Measurements from ENCODE around the gene RPRD2. TPM values are rescaled to one million over a fixed set of nuclear protein-coding genes. Genes with fewer than 3 reads are reported as not detected.
"Not testable (repeated sequence)": the region's sequence is repeated elsewhere in the genome, so short reads cannot be mapped to it uniquely, and the experiment has no call there.

The RPRD2 gene
- polyA plus RNA-seq, 1 experiment: 19.7 TPM

GRCh38 chr1:150386592-150386991, 22.6 kb downstream of the RPRD2 start:
- CTCF ChIA-PET: interaction anchor here (1.5 kb wide), 1 partner anchor 15 kb away, joined by 3 read pairs; no protein-coding TSS in a partner anchor
- Histone ChIP-seq H3K4me3 (ENCODE audit: low read depth, low read length) (no peak overlapping the region), H3K27ac (ENCODE audit: low read depth, low read length) (no peak overlapping the region), H3K27me3 (ENCODE audit: control insufficient read depth, insufficient read depth, low read length) (no peaks in the 10 kb centered on the region), H3K9me3 (ENCODE audit: control insufficient read depth, insufficient read depth, low read length) (no peaks in the 10 kb centered on the region)
- POLR2A ChIA-PET: no interaction called here
- no peak for TF ChIP-seq CTCF (IDR thresholded peaks at IDR 0.05; ENCODE audit: low read depth, low read length)
- no peak for DNase-seq (ENCODE audit: low read depth, low spot score)

DNA sequence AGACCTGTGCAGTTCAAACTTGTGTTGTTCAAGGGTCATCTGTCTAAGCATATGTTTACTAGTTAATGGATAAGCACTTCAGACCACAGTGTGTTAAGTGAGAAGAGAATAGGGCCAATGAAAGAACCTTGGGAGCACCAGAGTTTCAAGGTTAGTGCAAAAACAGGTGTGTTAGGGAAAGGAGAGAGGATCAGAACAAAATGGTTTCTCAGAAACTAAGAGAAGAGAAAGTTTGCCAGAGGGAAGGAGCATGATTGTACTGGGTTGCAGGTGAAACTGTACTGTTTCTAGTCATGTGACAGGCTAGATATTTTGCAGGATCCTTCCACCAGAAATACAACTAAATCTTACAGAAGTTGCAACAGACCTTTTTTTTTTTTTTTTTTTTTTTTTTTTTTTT, 23.3 kb downstream of the RPRD2 start:
- H3K4me3 ChIP-seq (ENCODE audit: low read depth, low read length): no peak overlapping the region
- ChIA-PET CTCF (interaction anchor here (1.5 kb wide), 1 partner anchor 16 kb away, joined by 3 read pairs; no protein-coding TSS in a partner anchor), POLR2A (no interaction called here)
- no peaks in the 10 kb centered on the region for H3K27me3 ChIP-seq (ENCODE audit: control insufficient read depth, insufficient read depth, low read length)
- no peak overlapping the region for H3K27ac ChIP-seq (ENCODE audit: low read depth, low read length)
- TF ChIP-seq CTCF (IDR thresholded peaks at IDR 0.05; ENCODE audit: low read depth, low read length): no peak
- H3K9me3 ChIP-seq (ENCODE audit: control insufficient read depth, insufficient read depth, low read length): no peaks in the 10 kb centered on the region
- no peak for DNase-seq (ENCODE audit: low read depth, low spot score)

DNA sequence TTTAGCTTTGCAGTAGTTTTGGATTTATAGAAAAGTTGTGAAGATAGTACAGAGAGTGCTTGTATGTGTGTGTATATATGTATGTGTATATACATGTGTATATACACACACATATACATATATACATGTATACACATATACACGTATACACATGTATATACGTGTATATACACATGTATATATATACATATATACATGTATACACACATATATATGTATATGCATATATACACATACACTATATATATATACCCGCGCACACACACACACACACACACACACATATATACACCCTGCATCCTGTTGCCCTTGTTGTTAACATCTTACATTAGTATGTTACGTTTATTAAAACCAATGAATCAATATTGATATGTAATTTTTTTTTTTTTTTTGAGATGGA, 24.3 kb downstream of the RPRD2 start:
- H3K27me3 ChIP-seq (ENCODE audit: control insufficient read depth, insufficient read depth, low read length): no peaks in the 10 kb centered on the region
- CTCF ChIA-PET: no interaction called here
- DNase-seq (ENCODE audit: low read depth, low spot score): no peak
- TF ChIP-seq CTCF (IDR thresholded peaks at IDR 0.05; ENCODE audit: low read depth, low read length): no peak
- H3K9me3 ChIP-seq (ENCODE audit: control insufficient read depth, insufficient read depth, low read length): no peaks in the 10 kb centered on the region
- H3K27ac ChIP-seq (ENCODE audit: low read depth, low read length): no peak overlapping the region
- no peak overlapping the region for H3K4me3 ChIP-seq (ENCODE audit: low read depth, low read length)
- POLR2A ChIA-PET: interaction anchor here (0.7 kb wide), 1 partner anchor 266 kb away, joined by 3 read pairs; no protein-coding TSS in a partner anchor

DNA sequence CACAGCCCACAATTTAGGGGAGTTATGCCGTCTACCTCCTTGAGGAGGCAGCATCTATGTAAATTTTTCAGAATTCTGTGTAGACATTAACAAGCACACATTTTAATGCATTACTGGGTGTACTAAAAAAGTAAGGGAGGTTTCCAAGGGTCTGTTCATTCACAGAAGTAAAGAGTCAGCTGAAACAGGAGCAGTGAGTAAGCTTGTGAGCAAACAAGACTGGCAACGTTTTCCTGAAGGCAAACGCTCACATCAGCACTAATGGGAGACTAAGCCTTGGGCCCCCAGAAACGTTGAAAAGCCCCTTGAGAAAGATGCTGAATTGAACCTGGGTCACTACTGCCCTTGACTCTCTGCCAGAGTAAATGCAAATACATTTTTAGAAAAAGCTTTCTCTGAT, 25.7 kb downstream of the RPRD2 start:
- Histone ChIP-seq H3K27me3 (ENCODE audit: control insufficient read depth, insufficient read depth, low read length) (no peaks in the 10 kb centered on the region), H3K9me3 (ENCODE audit: control insufficient read depth, insufficient read depth, low read length) (no peaks in the 10 kb centered on the region), H3K4me3 (ENCODE audit: low read depth, low read length) (no peak overlapping the region), H3K27ac (ENCODE audit: low read depth, low read length) (no peak overlapping the region)
- ChIA-PET CTCF (no interaction called here), POLR2A (interaction anchor here (1.0 kb wide), 1 partner anchor 26 kb away, joined by 3 read pairs; the partner anchor contains the start of gene RPRD2)
- DNase-seq (ENCODE audit: low read depth, low spot score): no peak
- TF ChIP-seq CTCF (IDR thresholded peaks at IDR 0.05; ENCODE audit: low read depth, low read length): no peak

DNA sequence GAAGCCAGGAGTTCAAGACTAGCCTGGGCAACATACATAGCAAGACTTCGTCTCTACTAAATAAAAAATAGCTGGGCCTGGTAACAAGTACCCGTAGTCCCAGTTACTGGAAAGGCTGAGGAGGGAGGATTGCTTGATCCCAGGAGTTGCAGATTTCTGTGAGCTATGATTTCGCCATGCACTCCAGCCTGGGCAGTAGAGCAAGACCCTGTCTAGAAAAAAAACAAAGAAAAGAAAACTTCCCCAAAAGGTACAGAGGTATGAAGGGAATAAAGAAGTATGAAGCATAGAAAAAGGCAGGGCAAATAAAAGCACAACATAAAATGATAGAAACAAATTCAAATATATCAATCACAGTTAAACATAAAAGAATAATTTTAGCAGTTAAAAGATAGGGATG, 28.7 kb downstream of the RPRD2 start:
- no peak overlapping the region for H3K4me3 ChIP-seq (ENCODE audit: low read depth, low read length)
- H3K27ac ChIP-seq (ENCODE audit: low read depth, low read length): no peak overlapping the region
- H3K9me3 ChIP-seq (ENCODE audit: control insufficient read depth, insufficient read depth, low read length): no peaks in the 10 kb centered on the region
- ChIA-PET CTCF (no interaction called here), POLR2A (no interaction called here)
- no peak for TF ChIP-seq CTCF (IDR thresholded peaks at IDR 0.05; ENCODE audit: low read depth, low read length)
- H3K27me3 ChIP-seq (ENCODE audit: control insufficient read depth, insufficient read depth, low read length): no peaks in the 10 kb centered on the region
- no peak for DNase-seq (ENCODE audit: low read depth, low spot score)

- DNase-seq (ENCODE audit: low read depth, low spot score); H3K27ac ChIP-seq (ENCODE audit: low read depth, low read length); H3K9me3 ChIP-seq (ENCODE audit: control insufficient read depth, insufficient read depth, low read length); H3K27me3 ChIP-seq (ENCODE audit: control insufficient read depth, insufficient read depth, low read length); H3K4me3 ChIP-seq (ENCODE audit: low read depth, low read length); CTCF ChIA-PET: not testable (repeated sequence)
- POLR2A ChIA-PET: interaction anchor here (0.7 kb wide), 1 partner anchor 10 kb away, joined by 3 read pairs; no protein-coding TSS in a partner anchor
These were observed 31.2 kb downstream of the RPRD2 start for GRCh38 chr1:150395115-150395514.
